ENCODE results near the gene EIF1B. TPM values are rescaled to one million over a fixed set of nuclear protein-coding genes. Genes with fewer than 3 reads are reported as not detected.

EIF1B gene
- total RNA-seq, 1 experiment from 2014 or later, result 25.0 TPM

GRCh38 chr3:40298075-40298474, 11.4 kb upstream of the EIF1B start:
- Histone ChIP-seq H3K27me3 (ENCODE audit: control insufficient read depth, insufficient read depth, low read length) (no peaks in the 10 kb centered on the region), H3K9me3 (ENCODE audit: control insufficient read depth, insufficient read depth, low read depth, low read length) (no peaks in the 10 kb centered on the region), H3K27ac (ENCODE audit: low read length) (no peak overlapping the region), H3K4me3 (ENCODE audit: low read depth in 2 of 2, low read length in 2 of 2) (no peak overlapping the region), H3K4me1 (ENCODE audit: control insufficient read depth, insufficient read depth, low read length) (no peaks in the 10 kb centered on the region), H3K36me3 (ENCODE audit: control insufficient read depth, insufficient read depth, low read length) (no peaks in the 10 kb centered on the region)
- no TSS peak for BruUV-seq (replicated peaks)
- DNase-seq (ENCODE audit: low read depth, low spot score) (no peak), ATAC-seq (no peak)
- ChIA-PET CTCF (no interaction called here), POLR2A (no interaction called here)
- in situ Hi-C loops (cut with HindIII; ENCODE audit: low pct_unique_long_range_greater_than_20kb, low sequenced_read_pairs), result no loop called here
- intact Hi-C loops (cut with micrococcal nuclease; ENCODE audit: unreplicated experiment), result no loop called here
- TF ChIP-seq CTCF (IDR thresholded peaks at IDR 0.05) (no peak), POLR2AphosphoS5 (IDR thresholded peaks at IDR 0.05; ENCODE audit: low read depth, low read length) (no peak), SIN3A (IDR thresholded peaks at IDR 0.05; ENCODE audit: borderline replicate concordance, insufficient read depth, low read depth, low read length) (no peak), TCF7L2 (IDR thresholded peaks at IDR 0.05; ENCODE audit: low read depth, low read length) (no peak)
- TF ChIP-seq, protein P1, sequence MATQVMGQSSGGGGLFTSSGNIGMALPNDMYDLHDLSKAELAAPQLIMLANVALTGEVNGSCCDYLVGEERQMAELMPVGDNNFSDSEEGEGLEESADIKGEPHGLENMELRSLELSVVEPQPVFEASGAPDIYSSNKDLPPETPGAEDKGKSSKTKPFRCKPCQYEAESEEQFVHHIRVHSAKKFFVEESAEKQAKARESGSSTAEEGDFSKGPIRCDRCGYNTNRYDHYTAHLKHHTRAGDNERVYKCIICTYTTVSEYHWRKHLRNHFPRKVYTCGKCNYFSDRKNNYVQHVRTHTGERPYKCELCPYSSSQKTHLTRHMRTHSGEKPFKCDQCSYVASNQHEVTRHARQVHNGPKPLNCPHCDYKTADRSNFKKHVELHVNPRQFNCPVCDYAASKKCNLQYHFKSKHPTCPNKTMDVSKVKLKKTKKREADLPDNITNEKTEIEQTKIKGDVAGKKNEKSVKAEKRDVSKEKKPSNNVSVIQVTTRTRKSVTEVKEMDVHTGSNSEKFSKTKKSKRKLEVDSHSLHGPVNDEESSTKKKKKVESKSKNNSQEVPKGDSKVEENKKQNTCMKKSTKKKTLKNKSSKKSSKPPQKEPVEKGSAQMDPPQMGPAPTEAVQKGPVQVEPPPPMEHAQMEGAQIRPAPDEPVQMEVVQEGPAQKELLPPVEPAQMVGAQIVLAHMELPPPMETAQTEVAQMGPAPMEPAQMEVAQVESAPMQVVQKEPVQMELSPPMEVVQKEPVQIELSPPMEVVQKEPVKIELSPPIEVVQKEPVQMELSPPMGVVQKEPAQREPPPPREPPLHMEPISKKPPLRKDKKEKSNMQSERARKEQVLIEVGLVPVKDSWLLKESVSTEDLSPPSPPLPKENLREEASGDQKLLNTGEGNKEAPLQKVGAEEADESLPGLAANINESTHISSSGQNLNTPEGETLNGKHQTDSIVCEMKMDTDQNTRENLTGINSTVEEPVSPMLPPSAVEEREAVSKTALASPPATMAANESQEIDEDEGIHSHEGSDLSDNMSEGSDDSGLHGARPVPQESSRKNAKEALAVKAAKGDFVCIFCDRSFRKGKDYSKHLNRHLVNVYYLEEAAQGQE (IDR thresholded peaks at IDR 0.05; ENCODE audit: insufficient read depth in 1 of 2, low read depth in 2 of 2, low read length in 1 of 2), result no peak

DNA sequence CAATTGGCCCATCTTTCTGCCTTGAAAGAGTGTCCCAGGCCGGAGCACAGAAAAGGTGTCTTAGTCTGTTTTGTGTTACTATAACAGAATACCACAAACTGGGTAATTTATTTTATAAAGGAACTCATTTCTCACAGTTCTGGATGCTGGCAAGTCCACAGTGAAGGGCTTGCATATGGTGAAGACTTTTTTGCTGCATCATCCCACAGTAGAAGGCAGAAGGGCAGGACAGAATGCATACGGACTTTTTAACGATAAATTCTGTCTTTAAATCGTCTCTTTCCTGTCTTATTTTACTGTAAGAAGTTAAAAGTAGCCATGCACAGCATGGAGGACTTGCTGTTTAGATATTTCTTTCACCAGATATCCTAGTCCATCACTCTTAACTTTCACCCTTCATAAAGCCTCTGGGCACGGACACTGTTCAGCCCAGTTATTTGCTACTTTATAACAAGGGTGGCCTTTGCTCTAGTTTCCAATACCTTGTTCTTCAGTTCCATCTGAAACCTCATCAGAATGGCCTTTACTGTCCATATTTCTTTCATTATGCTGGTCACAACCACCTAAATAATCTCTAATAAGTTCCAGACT, 10.3 kb upstream of the EIF1B start:
- Histone ChIP-seq H3K4me1 (ENCODE audit: control insufficient read depth, insufficient read depth, low read length) (no peaks in the 10 kb centered on the region), H3K27ac (ENCODE audit: low read length) (no peak overlapping the region), H3K4me3 (ENCODE audit: low read depth in 2 of 2, low read length in 2 of 2) (no peak overlapping the region), H3K27me3 (ENCODE audit: control insufficient read depth, insufficient read depth, low read length) (no peaks in the 10 kb centered on the region), H3K9me3 (ENCODE audit: control insufficient read depth, insufficient read depth, low read depth, low read length) (no peaks in the 10 kb centered on the region), H3K36me3 (ENCODE audit: control insufficient read depth, insufficient read depth, low read length) (no peaks in the 10 kb centered on the region)
- ChIA-PET CTCF (no interaction called here), POLR2A (no interaction called here)
- in situ Hi-C loops (cut with HindIII; ENCODE audit: low pct_unique_long_range_greater_than_20kb, low sequenced_read_pairs) (no loop called here), intact Hi-C loops (cut with micrococcal nuclease; ENCODE audit: unreplicated experiment) (no loop called here)
- DNase-seq (ENCODE audit: low read depth, low spot score) (no peak), ATAC-seq (no peak)
- BruUV-seq (replicated peaks), result no TSS peak
- TF ChIP-seq SIN3A (IDR thresholded peaks at IDR 0.05; ENCODE audit: borderline replicate concordance, insufficient read depth, low read depth, low read length), result no peak
- TF ChIP-seq TCF7L2 (IDR thresholded peaks at IDR 0.05; ENCODE audit: low read depth, low read length), result no peak
- TF ChIP-seq, protein P1 (IDR thresholded peaks at IDR 0.05; ENCODE audit: insufficient read depth in 1 of 2, low read depth in 2 of 2, low read length in 1 of 2), result no peak
